H4 (cell line): ENCODE data around the gene RNF149. TPM values are rescaled to one million over a fixed set of nuclear protein-coding genes. Genes with fewer than 3 reads are reported as not detected.
A peak's percentile ranks its signal among the peaks of the same experiment; 100 is the strongest.

ENCODE experiments used
- DNase-seq: peaks from one replicate; pipeline ENCODE4 v3.0.0-alpha.2; 2015; ENCODE audit warnings: low spot score
- total RNA-seq: library from RNA; depleted of rRNA; stranded (reverse); fragments of >200 nt; shearing (Covaris generic); gene quantifications from 2 replicates; pipeline ENCODE4 v1.2.3, GENCODE V29; 2014

RNF149 gene
- total RNA-seq, 1 experiment from 2014 or later = 9.0 TPM

GRCh38 chr2:101296371-101296770, 12.1 kb downstream of the RNF149 start:
- DNase-seq = no peak

GRCh38 chr2:101295895-101296294, 12.6 kb downstream of the RNF149 start:
- DNase-seq = no peak

- DNase-seq = no peak
These were observed 13.6 kb downstream of the RNF149 start for GRCh38 chr2:101294861-101295260.

- DNase-seq = no peak
These were observed 15.0 kb downstream of the RNF149 start for GRCh38 chr2:101293544-101293943.

- DNase-seq = no peak
These were observed 16.5 kb downstream of the RNF149 start for GRCh38 chr2:101291973-101292372.

GRCh38 chr2:101290711-101291110, 17.8 kb downstream of the RNF149 start:
- DNase-seq = no peak

GRCh38 chr2:101287303-101287702, 21.2 kb downstream of the RNF149 start:
- DNase-seq = no peak

GRCh38 chr2:101286684-101287083, 21.8 kb downstream of the RNF149 start:
- DNase-seq = no peak

GRCh38 chr2:101282980-101283379, 25.5 kb downstream of the RNF149 start:
- no peak for DNase-seq

GRCh38 chr2:101281482-101281881, 27.0 kb downstream of the RNF149 start:
- no peak for DNase-seq

GRCh38 chr2:101278925-101279324, 29.6 kb downstream of the RNF149 start:
- no peak for DNase-seq

GRCh38 chr2:101277111-101277510, 31.4 kb downstream of the RNF149 start:
- peak; percentile 36 for DNase-seq

- DNase-seq = no peak
These were observed 34.4 kb downstream of the RNF149 start for GRCh38 chr2:101274142-101274541.

- DNase-seq = no peak
These were observed 35.4 kb downstream of the RNF149 start for GRCh38 chr2:101273056-101273455.

GRCh38 chr2:101272045-101272784, 36.3 kb downstream of the RNF149 start:
- no peak for DNase-seq

- no peak for DNase-seq
These were observed 37.7 kb downstream of the RNF149 start for GRCh38 chr2:101270700-101271259.

GRCh38 chr2:101267671-101268656, 40.5 kb downstream of the RNF149 start:
- no peak for DNase-seq

- DNase-seq = no peak
These were observed 42.5 kb downstream of the RNF149 start for GRCh38 chr2:101265893-101266499.

- DNase-seq = no peak
These were observed 44.1 kb downstream of the RNF149 start for GRCh38 chr2:101264360-101264939.

- DNase-seq = no peak
These were observed 45.1 kb downstream of the RNF149 start for GRCh38 chr2:101263377-101263800.

GRCh38 chr2:101262142-101262541, 46.4 kb downstream of the RNF149 start:
- no peak for DNase-seq

- no peak for DNase-seq
These were observed 49.7 kb downstream of the RNF149 start for GRCh38 chr2:101258804-101259203.
